NCI-H226 (cell line): Measurements from ENCODE around the gene ROMO1.

Source experiments
- DNase-seq: peaks from one replicate; pipeline ENCODE4 v3.0.0-alpha.2; 2015

ROMO1 gene

GRCh38 chr20:35699127-35699956, at the start of gene ROMO1, which contains the start of gene NFS1:
TSS of gene ROMO1 (plus strand) at chr20:35699405. CDS start at chr20:35699633, 228 bp downstream.
TSS of gene NFS1 (minus strand) at chr20:35699352. CDS start at chr20:35699288, 64 bp downstream.
- DNase-seq: peak; percentile 84

DNA sequence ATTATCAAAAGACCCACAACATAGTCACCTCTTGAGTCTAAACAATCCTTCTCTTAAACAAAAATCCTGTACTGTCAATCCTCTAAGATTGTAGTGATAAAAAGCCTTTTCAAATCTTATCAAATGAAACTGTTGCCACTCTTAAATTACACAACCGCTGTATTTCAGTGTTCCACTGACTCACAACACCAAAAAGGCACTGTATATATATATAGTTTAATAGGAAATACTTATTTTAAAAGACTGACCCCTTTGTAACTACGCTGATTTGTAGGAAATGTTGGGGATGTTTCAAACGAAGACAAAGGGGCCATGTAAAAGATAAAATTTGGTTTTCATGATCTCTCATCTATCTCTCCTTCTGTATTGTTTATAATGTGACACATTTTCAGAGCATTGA, 48.6 kb upstream of the ROMO1 start:
- no peak for DNase-seq

DNA sequence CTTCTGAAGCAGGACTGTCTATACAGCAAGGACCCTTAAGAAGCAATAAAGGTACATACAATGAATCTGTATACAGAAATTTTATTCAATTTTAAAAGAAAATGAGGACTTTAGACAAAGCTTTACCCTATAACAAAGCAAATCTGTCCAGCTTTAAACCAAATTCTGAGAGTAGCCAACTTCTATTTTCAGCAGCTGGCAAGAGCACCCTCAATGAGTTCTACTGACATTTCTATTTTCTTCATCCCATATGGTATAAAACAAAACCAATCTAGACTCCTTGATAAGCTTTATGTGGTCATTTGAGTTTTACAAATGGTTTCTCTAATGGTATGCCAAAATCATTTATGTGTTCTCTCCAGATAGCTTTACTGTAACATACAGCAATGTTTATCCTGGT, 47.2 kb upstream of the ROMO1 start:
- DNase-seq: no peak

DNA sequence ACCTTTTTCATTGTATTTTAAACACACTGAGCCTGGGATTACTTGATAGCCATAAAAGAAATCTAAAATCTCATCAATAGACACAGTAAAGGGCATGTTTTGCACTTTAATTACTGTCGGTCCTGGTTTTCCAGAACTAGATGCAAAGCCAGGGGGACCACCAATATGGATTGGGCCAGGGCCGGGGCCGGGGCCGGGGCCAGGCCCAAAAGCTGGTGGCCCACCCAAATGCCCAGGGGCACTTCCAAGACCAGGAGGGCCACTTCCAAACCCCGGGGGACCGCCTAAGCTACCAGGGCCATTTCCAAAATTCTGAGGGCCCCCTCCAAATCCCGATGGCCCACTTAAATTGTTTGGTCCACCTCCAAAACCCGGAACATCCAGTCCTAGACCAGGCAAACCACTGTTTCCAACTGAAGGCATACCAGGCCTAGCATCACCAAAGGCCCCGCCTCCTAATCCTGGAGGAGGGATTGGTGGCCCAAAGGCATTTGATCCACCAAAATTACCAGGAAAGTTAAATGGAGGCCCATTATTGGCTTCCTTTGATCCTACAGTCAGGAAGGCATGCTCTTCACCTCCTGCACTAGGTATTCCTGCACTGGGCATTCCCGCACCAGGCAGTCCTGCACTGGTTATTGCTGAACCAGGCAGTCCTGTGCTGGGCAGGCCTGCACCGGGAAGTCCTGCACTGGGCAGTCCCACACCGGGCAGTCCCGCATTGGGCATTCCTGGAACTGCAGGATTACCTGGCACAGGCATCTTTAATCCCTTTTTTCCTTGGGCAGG, 46.4 kb upstream of the ROMO1 start:
- no peak for DNase-seq

DNA sequence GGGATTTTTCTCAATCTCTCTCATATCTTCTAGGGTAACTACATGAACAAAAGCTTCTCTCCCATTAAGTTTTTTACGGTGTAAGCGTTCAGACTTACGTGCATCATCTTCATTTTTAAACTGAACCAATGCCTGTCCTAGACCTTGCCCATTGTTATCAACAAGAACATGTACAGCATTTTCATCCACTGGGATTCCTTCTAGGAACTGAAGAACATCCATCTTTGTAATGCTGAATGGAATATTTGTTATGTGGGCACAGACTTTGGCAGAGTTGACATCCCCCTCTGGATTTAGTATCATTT, 45.8 kb upstream of the ROMO1 start:
- no peak for DNase-seq

- DNase-seq: no peak
These were observed 45.3 kb upstream of the ROMO1 start for GRCh38 chr20:35653893-35654292.

- no peak for DNase-seq
These were observed 44.8 kb upstream of the ROMO1 start for GRCh38 chr20:35654415-35654814.

DNA sequence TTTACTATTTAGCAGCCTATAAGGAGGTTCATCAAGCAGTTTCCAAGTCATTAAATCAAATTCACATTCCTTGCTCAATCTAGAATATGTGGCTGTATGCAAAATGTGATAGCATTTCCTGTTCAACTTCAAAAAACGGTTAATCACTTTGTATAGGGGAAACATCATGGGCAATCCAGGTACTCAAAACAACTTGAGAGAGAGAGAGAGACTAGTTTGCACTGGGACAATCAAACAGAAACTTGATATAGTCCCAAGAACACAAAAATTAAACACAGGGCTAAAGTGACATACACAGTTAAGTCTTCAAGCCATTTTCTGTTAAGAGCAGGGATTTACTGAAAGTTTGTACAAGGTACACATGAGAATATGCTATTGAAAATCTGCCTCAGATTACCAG, 41.9 kb upstream of the ROMO1 start:
- no peak for DNase-seq

DNA sequence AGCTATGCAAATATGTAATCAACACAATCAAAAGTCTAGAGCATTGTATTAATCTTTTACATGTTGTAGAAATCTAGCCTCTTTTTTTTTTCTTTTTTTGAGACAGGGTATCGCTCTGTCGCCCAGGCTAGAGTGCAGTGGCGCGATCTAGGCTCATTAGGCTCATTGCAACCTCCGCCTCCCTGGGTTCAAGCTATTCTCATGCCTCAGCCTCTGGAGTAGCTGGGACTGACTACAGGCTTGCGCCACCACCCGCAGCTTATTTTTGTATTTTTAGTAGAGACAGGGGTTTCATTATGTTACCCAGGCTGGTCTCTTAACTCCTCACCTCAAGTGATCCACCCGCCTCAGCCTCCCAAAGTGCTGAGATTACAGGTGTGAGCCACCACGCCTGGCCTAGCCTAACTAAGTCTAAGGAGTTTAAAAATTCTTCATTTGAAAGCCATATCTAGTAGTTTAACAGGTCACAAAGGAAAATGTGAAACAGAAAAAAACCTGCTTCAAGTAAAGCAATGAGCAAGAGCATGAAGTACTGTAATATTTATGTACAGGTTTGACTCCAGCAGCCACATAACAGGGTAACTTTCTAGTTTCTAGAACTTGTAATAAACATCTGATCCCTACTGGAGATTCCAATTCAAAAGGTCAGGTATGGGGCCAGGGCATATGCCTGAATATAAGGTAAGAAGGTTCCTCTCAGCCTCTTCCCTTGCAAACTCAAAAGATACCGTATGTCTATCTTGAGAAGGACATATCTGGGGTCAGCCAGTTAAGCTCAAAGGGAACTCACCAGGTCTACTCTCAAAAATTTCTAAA, 38.9 kb upstream of the ROMO1 start:
- no peak for DNase-seq

DNA sequence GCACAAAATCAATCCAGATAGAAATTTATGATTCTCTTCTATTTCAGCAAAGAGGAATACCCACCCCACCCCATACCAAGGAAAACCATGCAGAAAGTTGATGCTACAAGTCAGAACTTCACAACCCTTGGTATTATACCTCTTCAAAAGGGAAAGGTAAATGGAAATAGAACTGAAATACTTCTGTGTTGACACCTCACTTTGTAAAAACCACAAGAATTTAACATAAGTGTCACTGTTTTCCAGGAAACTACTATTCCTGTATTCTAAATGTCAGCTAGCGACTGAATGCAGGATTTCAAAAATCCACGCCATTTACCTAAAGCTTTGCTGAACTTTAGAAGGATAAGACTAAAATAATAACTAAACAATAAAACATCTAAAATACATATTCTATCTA, 38.2 kb upstream of the ROMO1 start:
- DNase-seq: peak; percentile 7

- no peak for DNase-seq
These were observed 37.3 kb upstream of the ROMO1 start for GRCh38 chr20:35661908-35662307.

- DNase-seq: no peak
These were observed 36.7 kb upstream of the ROMO1 start for GRCh38 chr20:35662551-35662950.

GRCh38 chr20:35663516-35664465, 35.4 kb upstream of the ROMO1 start:
- peak; percentile 8 for DNase-seq

- DNase-seq: peak; percentile 84
These were observed 34.6 kb upstream of the ROMO1 start, which contains the start of the genes CPNE1 and RBM12 for GRCh38 chr20:35664466-35665206. TSS of gene CPNE1 (minus strand) at chr20:35664900. CDS start at chr20:35632923, 31,977 bp downstream. TSS of gene RBM12 (minus strand) at chr20:35664900. CDS start at chr20:35655322, 9,578 bp downstream.

DNA sequence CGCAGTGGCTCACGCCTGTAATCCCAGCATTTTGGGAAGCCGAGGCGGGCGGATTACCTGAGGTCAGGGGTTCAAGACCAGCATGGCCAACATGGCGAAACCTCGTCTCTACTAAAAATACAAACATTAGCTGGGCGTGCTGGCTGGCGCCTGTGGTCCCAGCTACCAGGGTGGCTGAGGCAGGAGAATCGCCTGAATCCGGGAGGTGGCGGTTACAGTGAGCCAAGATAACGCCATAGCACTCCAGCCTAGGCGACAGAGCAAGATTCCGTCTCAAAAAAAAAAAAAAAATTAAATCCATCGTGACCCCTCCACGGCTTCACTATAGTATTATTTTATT, 33.3 kb upstream of the ROMO1 start:
- no peak for DNase-seq

GRCh38 chr20:35669221-35669620, 30.0 kb upstream of the ROMO1 start:
- no peak for DNase-seq

DNA sequence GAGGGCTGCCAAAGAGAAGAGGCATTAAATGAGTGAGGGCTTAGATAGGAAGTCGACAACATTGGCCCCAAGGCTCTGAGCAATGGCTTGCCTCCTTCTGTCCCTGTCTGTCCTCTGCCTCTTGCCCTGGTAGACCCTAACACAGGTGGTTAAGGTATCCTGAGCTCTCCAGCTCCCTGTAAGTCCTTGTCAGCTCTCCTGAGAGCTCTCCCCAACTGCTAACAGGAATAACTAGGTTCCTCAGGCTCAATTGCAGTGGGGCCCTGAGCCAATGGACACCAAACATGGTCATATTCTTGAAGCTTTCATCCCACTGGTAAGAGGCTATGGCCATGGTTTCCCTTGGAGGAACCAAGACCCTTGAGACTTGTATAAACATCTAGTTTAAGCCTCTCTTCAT, 29.5 kb upstream of the ROMO1 start:
- DNase-seq: no peak

DNA sequence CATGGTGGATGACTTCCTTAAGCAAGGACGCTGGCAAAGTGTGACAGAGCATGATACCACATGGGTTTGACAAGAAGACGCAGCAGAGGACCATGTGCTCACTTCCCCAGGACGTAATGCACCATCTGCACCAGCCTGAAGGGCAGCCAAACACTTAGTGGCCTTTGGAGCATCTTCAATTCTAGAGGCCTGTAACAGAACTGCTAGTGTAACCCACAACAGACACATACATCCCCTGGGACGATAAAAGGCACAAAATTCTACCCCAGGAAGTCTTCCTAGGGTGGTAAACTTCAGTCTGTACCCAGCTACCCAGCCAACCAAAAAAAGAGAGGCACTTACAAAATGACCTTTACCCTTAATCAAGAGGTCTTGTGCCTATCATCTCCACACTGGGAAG, 25.3 kb upstream of the ROMO1 start:
- DNase-seq: no peak

DNA sequence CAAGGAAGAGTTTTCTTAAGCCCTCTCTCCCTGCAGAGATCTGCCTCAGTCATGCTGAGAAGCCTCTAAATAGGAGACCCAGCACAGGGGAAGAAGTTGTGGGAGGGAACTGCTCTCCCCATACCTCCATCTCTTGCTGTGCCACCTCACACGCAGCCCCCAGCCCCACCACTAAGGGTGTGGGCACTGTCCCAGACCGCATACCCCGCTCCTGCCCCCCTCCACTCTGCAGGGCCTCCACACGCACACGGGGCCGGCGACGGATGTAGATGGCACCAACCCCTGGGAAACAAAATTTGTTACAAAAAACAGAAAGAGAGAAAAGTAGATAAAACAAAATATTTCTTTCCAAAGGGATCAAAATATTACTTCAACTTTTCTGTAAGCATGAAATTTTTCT, 24.3 kb upstream of the ROMO1 start:
- no peak for DNase-seq

DNA sequence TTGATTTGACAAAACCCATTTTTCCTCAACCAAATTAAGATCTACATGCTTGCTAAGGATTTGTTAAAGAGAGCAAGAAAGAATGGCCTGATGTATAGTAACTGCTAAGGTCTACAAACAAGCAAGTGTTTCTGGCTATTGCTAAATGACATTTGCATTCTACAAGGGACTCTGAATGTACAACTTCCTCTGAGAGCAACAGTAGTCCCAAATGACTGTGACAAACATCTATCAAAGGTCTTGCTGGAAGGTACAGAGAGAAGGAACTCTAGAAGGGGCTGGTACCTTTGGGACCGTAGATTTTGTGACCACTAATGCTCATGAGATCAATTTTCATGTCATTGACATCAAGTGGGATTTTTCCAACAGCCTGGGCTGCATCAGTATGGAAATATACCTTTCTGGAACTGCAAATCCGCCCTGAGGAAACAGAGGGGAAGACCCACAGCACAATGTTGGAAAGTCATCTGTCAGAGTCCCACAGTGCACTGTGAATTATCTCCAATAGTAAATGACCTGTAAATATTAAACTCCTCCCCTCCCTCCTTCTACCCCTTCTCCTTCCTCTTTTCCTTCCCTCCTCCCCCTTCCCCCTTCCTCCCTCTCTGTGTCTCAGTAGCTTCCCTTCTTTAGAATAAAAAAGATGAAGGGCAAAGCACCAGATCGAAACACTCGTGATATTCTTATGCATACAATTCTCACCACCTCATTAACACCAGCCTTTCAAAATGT, 18.6 kb upstream of the ROMO1 start:
- no peak for DNase-seq

DNA sequence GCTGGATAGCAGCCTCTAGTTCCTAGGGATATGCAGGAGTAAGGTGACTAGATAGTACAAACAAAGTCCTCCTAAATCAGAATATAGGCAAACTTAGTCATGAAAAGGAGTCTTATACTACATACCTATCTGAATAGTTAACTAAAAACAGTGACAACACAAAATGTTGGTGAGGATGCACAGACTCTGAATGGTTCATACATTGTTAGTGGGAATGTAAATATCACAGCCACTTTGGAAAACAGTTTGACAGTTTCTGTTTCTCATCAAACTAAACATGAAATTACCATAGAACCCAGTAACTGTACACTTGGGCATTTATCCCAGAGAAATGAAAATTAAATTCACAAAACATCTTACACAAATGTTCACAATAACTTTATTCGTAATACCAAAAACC, 17.2 kb upstream of the ROMO1 start:
- no peak for DNase-seq
